Measurements from ENCODE around the gene UBASH3A. TPM values are rescaled to one million over a fixed set of nuclear protein-coding genes. Genes with fewer than 3 reads are reported as not detected.

The UBASH3A gene
- polyA plus RNA-seq, 3 donors = not detected

DNA sequence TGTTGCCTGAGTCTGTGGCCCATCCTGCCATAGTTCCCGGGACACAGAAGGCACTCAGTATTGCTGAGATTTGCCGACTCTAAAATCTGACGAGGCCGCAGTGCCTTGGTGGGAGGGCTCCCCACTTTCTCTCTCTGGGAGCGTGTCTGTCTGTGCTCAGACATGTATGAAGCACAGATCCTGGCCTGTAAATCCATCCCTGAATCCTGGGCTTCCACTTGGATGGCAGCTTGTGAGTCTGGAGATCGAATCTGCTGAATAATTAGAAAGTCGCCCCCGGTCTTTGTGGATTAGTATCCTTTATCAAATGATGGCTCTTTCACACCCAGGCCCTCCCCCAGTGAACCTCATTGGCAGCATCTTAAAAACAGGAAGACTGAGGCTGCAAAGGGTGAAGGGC lies 10.4 kb downstream of the UBASH3A start:
- Histone ChIP-seq H3K4me3 (replicated peaks in 1 of 3; ENCODE audit: low read depth in 2 of 3, low read length in 3 of 3) (no peak overlapping the region), H3K27ac (ENCODE audit: low read depth in 1 of 2, low read length in 2 of 2) (no peak overlapping the region), H2AFZ (ENCODE audit: insufficient read depth, low read depth, low read length, poor library complexity, severe bottlenecking) (no peak overlapping the region), H4K20me1 (ENCODE audit: insufficient read depth, low read length) (no peaks in the 10 kb centered on the region), H3K4me2 (replicated peaks; ENCODE audit: extremely low read depth, low read length, poor library complexity, severe bottlenecking) (no peak overlapping the region), H3K79me2 (ENCODE audit: insufficient read depth, low read length) (no peaks in the 10 kb centered on the region), H3K36me3 (replicated peaks in 1 of 2; ENCODE audit: control insufficient read depth in 1 of 2, insufficient read depth in 2 of 2, low read length in 2 of 2) (no peaks in the 10 kb centered on the region), H3K4me1 (ENCODE audit: control insufficient read depth in 1 of 2, insufficient read depth in 2 of 2, low read length in 2 of 2) (no peaks in the 10 kb centered on the region), H3K9me3 (replicated peaks in 1 of 2; ENCODE audit: control insufficient read depth in 1 of 2, insufficient read depth in 1 of 2, low read length in 2 of 2) (no peaks in the 10 kb centered on the region), H3K27me3 (ENCODE audit: control insufficient read depth in 2 of 2, insufficient read depth in 2 of 2, low read length in 2 of 2) (no peaks in the 10 kb centered on the region), H3K9ac (ENCODE audit: insufficient read depth, low read length, poor library complexity, severe bottlenecking) (no peak overlapping the region)
- WGBS (ENCODE audit: insufficient coverage) = 96% methylated on average over 8 of the region's 8 CpGs
- Mint-ChIP-seq H3K4me3 (no peak overlapping the region), H3K27me3 (ENCODE audit: low read depth in 3 of 3) (peaks cover 1 to 4% (median 3%) of the 10 kb centered on the region in 3 donors), H3K27ac (no peak overlapping the region), H3K9me3 (no peaks in the 10 kb centered on the region), H3K4me1 (peaks cover 3% of the 10 kb centered on the region), H3K36me3 (no peaks in the 10 kb centered on the region)
- TF ChIP-seq, protein P1, sequence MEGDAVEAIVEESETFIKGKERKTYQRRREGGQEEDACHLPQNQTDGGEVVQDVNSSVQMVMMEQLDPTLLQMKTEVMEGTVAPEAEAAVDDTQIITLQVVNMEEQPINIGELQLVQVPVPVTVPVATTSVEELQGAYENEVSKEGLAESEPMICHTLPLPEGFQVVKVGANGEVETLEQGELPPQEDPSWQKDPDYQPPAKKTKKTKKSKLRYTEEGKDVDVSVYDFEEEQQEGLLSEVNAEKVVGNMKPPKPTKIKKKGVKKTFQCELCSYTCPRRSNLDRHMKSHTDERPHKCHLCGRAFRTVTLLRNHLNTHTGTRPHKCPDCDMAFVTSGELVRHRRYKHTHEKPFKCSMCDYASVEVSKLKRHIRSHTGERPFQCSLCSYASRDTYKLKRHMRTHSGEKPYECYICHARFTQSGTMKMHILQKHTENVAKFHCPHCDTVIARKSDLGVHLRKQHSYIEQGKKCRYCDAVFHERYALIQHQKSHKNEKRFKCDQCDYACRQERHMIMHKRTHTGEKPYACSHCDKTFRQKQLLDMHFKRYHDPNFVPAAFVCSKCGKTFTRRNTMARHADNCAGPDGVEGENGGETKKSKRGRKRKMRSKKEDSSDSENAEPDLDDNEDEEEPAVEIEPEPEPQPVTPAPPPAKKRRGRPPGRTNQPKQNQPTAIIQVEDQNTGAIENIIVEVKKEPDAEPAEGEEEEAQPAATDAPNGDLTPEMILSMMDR (IDR thresholded peaks at IDR 0.05) = no peak
- DNase-seq = no peak
- intact Hi-C loops (cut with micrococcal nuclease) = no loop called here

DNA sequence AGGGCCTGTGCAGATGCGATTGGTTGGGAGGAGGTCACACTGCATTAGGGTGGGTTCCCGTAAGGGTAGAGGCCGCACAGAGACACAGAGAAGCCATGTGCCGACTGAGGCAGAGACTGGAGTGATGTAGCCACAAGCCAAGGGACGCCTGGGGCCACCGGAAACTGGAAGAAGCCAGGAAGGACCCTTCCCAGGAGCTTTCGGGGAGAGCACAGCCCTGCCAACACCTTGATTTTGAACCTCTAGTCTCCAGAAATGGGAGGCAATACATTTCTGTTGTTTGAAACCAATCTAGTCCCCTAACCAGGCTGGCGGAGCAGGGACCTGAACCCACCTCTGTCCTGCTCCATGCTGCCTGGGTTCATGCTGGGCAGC lies 10.8 kb downstream of the UBASH3A start:
- H3K27ac ChIP-seq (ENCODE audit: low read depth in 1 of 2, low read length in 2 of 2) = no peak overlapping the region
- no peaks in the 10 kb centered on the region for H3K27me3 ChIP-seq (ENCODE audit: control insufficient read depth in 2 of 2, insufficient read depth in 2 of 2, low read length in 2 of 2)
- H3K36me3 Mint-ChIP-seq = no peaks in the 10 kb centered on the region
- H3K4me1 Mint-ChIP-seq = peaks cover 3% of the 10 kb centered on the region
- no peak for DNase-seq
- TF ChIP-seq, protein P1 (IDR thresholded peaks at IDR 0.05) = no peak
- H3K4me3 Mint-ChIP-seq = no peak overlapping the region
- no peaks in the 10 kb centered on the region for H3K79me2 ChIP-seq (ENCODE audit: insufficient read depth, low read length)
- H3K27me3 Mint-ChIP-seq (ENCODE audit: low read depth in 3 of 3) = peaks cover 1 to 4% (median 3%) of the 10 kb centered on the region in 3 donors
- no peaks in the 10 kb centered on the region for H4K20me1 ChIP-seq (ENCODE audit: insufficient read depth, low read length)
- 89% methylated on average over 8 of the region's 8 CpGs for WGBS (ENCODE audit: insufficient coverage)
- no peak overlapping the region for H3K4me3 ChIP-seq (replicated peaks in 1 of 3; ENCODE audit: low read depth in 2 of 3, low read length in 3 of 3)
- intact Hi-C loops (cut with micrococcal nuclease) = no loop called here
- no peaks in the 10 kb centered on the region for H3K9me3 Mint-ChIP-seq
- H3K9ac ChIP-seq (ENCODE audit: insufficient read depth, low read length, poor library complexity, severe bottlenecking) = no peak overlapping the region
- H3K4me1 ChIP-seq (ENCODE audit: control insufficient read depth in 1 of 2, insufficient read depth in 2 of 2, low read length in 2 of 2) = no peaks in the 10 kb centered on the region
- H3K36me3 ChIP-seq (replicated peaks in 1 of 2; ENCODE audit: control insufficient read depth in 1 of 2, insufficient read depth in 2 of 2, low read length in 2 of 2) = no peaks in the 10 kb centered on the region
- no peaks in the 10 kb centered on the region for H3K9me3 ChIP-seq (replicated peaks in 1 of 2; ENCODE audit: control insufficient read depth in 1 of 2, insufficient read depth in 1 of 2, low read length in 2 of 2)
- no peak overlapping the region for H3K4me2 ChIP-seq (replicated peaks; ENCODE audit: extremely low read depth, low read length, poor library complexity, severe bottlenecking)
- peak overlapping the region in 1 of 7 donors; percentile 52 for H3K27ac Mint-ChIP-seq
- no peak overlapping the region for H2AFZ ChIP-seq (ENCODE audit: insufficient read depth, low read depth, low read length, poor library complexity, severe bottlenecking)
